H9 (cell line): Measurements from ENCODE around the gene KCNG3. TPM values are rescaled to one million over a fixed set of nuclear protein-coding genes. Genes with fewer than 3 reads are reported as not detected.

Source experiments
- DNase-seq: peaks from one replicate; pipeline ENCODE4 v3.0.0-alpha.2; 2017
- H2AFZ ChIP-seq: one replicate; pipeline ENCODE4 v1.6.1; 2013; ENCODE audit warnings: mild to moderate bottlenecking, low read length, control low read depth, moderate library complexity
- H2AK5ac ChIP-seq: 2 replicates; pipeline ENCODE4 v1.6.1; 2013; ENCODE audit warnings: low read length, control low read depth, mixed read lengths; ENCODE audit not compliant: insufficient read length
- H2BK120ac ChIP-seq: one replicate; pipeline ENCODE4 v1.6.1; 2013; ENCODE audit warnings: low read depth, mild to moderate bottlenecking, low read length, control low read depth, inconsistent platforms; ENCODE audit not compliant: poor library complexity, severe bottlenecking
- H2BK12ac ChIP-seq: 2 replicates; pipeline ENCODE4 v1.6.1; 2013; ENCODE audit warnings: low read length, control low read depth, mixed read lengths, low read depth; ENCODE audit not compliant: insufficient read length
- H2BK15ac ChIP-seq: 2 replicates; pipeline ENCODE4 v1.6.1; 2013; ENCODE audit warnings: low read depth, low read length, control low read depth
- H2BK20ac ChIP-seq: one replicate; pipeline ENCODE4 v1.6.1; 2013; ENCODE audit warnings: low read depth, mild to moderate bottlenecking, low read length, control low read depth, inconsistent platforms; ENCODE audit not compliant: poor library complexity, severe bottlenecking
- H2BK5ac ChIP-seq: 2 replicates; pipeline ENCODE4 v1.6.1; 2013; ENCODE audit warnings: low read length, control low read depth, mixed read lengths; ENCODE audit not compliant: insufficient read length
- H3K14ac ChIP-seq: 2 replicates; pipeline ENCODE4 v1.6.1; 2013; ENCODE audit warnings: low read length, control low read depth; ENCODE audit not compliant: insufficient read depth
- H3K18ac ChIP-seq: 2 replicates; pipeline ENCODE4 v1.6.1; 2013; ENCODE audit warnings: low read depth, mild to moderate bottlenecking, mixed read lengths, low read length, control low read depth; ENCODE audit not compliant: insufficient read length
- H3K23ac ChIP-seq: 2 replicates; pipeline ENCODE4 v1.6.1; 2013; ENCODE audit warnings: low read length, control low read depth, mixed read lengths, low read depth; ENCODE audit not compliant: insufficient read length
- H3K23me2 ChIP-seq: 2 replicates; pipeline ENCODE4 v1.6.1; 2013; ENCODE audit warnings: low read depth, mild to moderate bottlenecking, mixed read lengths, low read length, control low read depth; ENCODE audit not compliant: insufficient read length, poor library complexity, severe bottlenecking
- H3K27ac ChIP-seq: 2 replicates; pipeline ENCODE4 v1.5.1; 2013; ENCODE audit warnings: low read length, control low read depth, mixed read lengths, low read depth; ENCODE audit not compliant: insufficient read length
- H3K27me3 ChIP-seq: 2 replicates; pipeline ENCODE4 v1.6.1; 2013; ENCODE audit warnings: low read length, control low read depth, inconsistent platforms; ENCODE audit not compliant: insufficient read depth
- H3K4ac ChIP-seq: 2 replicates; pipeline ENCODE4 v1.6.1; 2013; ENCODE audit warnings: low read depth, mild to moderate bottlenecking, control low read depth, inconsistent platforms, low read length, moderate library complexity
- H3K4me1 ChIP-seq: 2 replicates; pipeline ENCODE4 v1.6.1; 2013; ENCODE audit warnings: low read length, control low read depth, inconsistent platforms; ENCODE audit not compliant: insufficient read depth
- H3K4me2 ChIP-seq: 2 replicates; pipeline ENCODE4 v1.6.1; 2013; ENCODE audit warnings: low read length, control low read depth, mixed read lengths; ENCODE audit not compliant: insufficient read length, insufficient read depth
- H3K56ac ChIP-seq: 2 replicates; pipeline ENCODE4 v1.6.1; 2013; ENCODE audit warnings: low read depth, mild to moderate bottlenecking, mixed read lengths, low read length, control low read depth; ENCODE audit not compliant: insufficient read length
- H3K79me1 ChIP-seq: 2 replicates; pipeline ENCODE4 v1.6.1; 2013; ENCODE audit warnings: low read depth, mild to moderate bottlenecking, moderate library complexity, low read length, control low read depth, inconsistent platforms; ENCODE audit not compliant: insufficient read depth, poor library complexity, severe bottlenecking
- H3K79me2 ChIP-seq: 2 replicates; pipeline ENCODE4 v1.6.1; 2013; ENCODE audit warnings: low read length, control low read depth, inconsistent platforms; ENCODE audit not compliant: insufficient read depth
- H3K9ac ChIP-seq: 2 replicates; pipeline ENCODE4 v1.6.1; 2013; ENCODE audit warnings: low read length, control low read depth, mixed read lengths; ENCODE audit not compliant: insufficient read length; ENCODE audit errors: extremely low read depth
- H3K9me3 ChIP-seq: one replicate; pipeline ENCODE4 v1.6.1; 2013; ENCODE audit warnings: low read depth, low read length, inconsistent platforms; ENCODE audit not compliant: control insufficient read depth
- H3T11ph ChIP-seq: one replicate; pipeline ENCODE4 v1.6.1; 2013; ENCODE audit warnings: mild to moderate bottlenecking, low read length, control low read depth, inconsistent platforms
- H4K20me1 ChIP-seq: one replicate; pipeline ENCODE4 v1.6.1; 2013; ENCODE audit not compliant: control insufficient read depth, insufficient read length, insufficient read depth
- H4K5ac ChIP-seq: 2 replicates; pipeline ENCODE4 v1.6.1; 2013; ENCODE audit warnings: low read depth, mild to moderate bottlenecking, mixed read lengths, low read length, control low read depth; ENCODE audit not compliant: insufficient read length
- H4K8ac ChIP-seq: replicated peaks from 2 replicates; pipeline ENCODE4 v1.6.1; 2013; ENCODE audit warnings: low read length, control low read depth, mixed read lengths, low read depth; ENCODE audit not compliant: insufficient read length
- H4K91ac ChIP-seq: 2 replicates; pipeline ENCODE4 v1.6.1; 2013; ENCODE audit warnings: low read depth, mild to moderate bottlenecking, moderate library complexity, mixed read lengths, low read length, control low read depth; ENCODE audit not compliant: insufficient read length
- H3K27ac Mint-ChIP-seq, 3 experiments: 2 replicates in 2 of 3; 3 replicates in 1 of 3; pipeline ENCODE4 v1.8.0; 2020 to 2021; ENCODE audit warnings: mixed read lengths in 3 of 3, mild to moderate bottlenecking in 1 of 3, moderate library complexity in 1 of 3
- H3K27me3 Mint-ChIP-seq: 2 replicates; pipeline ENCODE4 v1.8.0; 2021; ENCODE audit warnings: low read depth, mild to moderate bottlenecking, moderate library complexity, mixed read lengths
- H3K36me3 Mint-ChIP-seq, 3 experiments: 2 replicates in 2 of 3; 3 replicates in 1 of 3; pipeline ENCODE4 v1.8.0; 2020 to 2021; ENCODE audit warnings: low read depth in 3 of 3, mixed read lengths in 3 of 3; ENCODE audit not compliant: insufficient read depth in 1 of 3
- H3K4me1 Mint-ChIP-seq, 2 experiments: 2 replicates each; pipeline ENCODE4 v1.8.0; 2020; ENCODE audit warnings: mixed read lengths in 2 of 2
- H3K4me3 Mint-ChIP-seq, 2 experiments: 2 replicates in 1 of 2; 3 replicates in 1 of 2; pipeline ENCODE4 v1.8.0; 2020 to 2021; ENCODE audit warnings: mild to moderate bottlenecking in 2 of 2, mixed read lengths in 2 of 2, moderate library complexity in 1 of 2
- H3K9me3 Mint-ChIP-seq, 2 experiments: 2 replicates in 1 of 2; 3 replicates in 1 of 2; pipeline ENCODE4 v1.8.0; 2020; ENCODE audit warnings: mild to moderate bottlenecking in 2 of 2, mixed read lengths in 2 of 2, moderate library complexity in 1 of 2
- CTCF ChIP-seq: fragments of 200-600 bp; sonication (generic); conservative IDR thresholded peaks from 3 replicates; pipeline ENCODE4 v1.8.0; 2021; ENCODE audit warnings: antibody characterized with exemption, mild to moderate bottlenecking
- WGBS: extraction: QIAGEN DNeasy Blood & Tissue Kit; methylation state at CpG from one replicate; pipeline ENCODE4 v1.1.7; 2013; ENCODE audit warnings: missing lambda C conversion rate, low lambda C conversion rate, mixed read lengths; ENCODE audit not compliant: insufficient read length; ENCODE audit errors: extremely low coverage; 5-methylcytosine and 5-hydroxymethylcytosine counted together
- total RNA-seq: library from RNA; stranded (reverse); gene quantifications from 2 replicates; pipeline ENCODE4 v1.2.1, GENCODE V29; 2021

KCNG3 gene
- total RNA-seq, 1 experiment from 2014 or later, result 16.5 TPM

GRCh38 chr2:42464631-42465030, 29.2 kb downstream of the KCNG3 start:
- Histone ChIP-seq H3K9ac (no peak overlapping the region), H2BK12ac (no peak overlapping the region), H3K4me1 (no peaks in the 10 kb centered on the region), H3K27me3 (no peaks in the 10 kb centered on the region), H3K23ac (no peak overlapping the region), H3K23me2 (no peaks in the 10 kb centered on the region), H2AFZ (no peak overlapping the region), H4K91ac (no peak overlapping the region), H3K27ac (no peak overlapping the region), H3K79me2 (no peaks in the 10 kb centered on the region; the same call in 1 of the 2 replicates), H2AK5ac (no peak overlapping the region), H2BK20ac (no peak overlapping the region), H3K4ac (no peak overlapping the region), H2BK120ac (no peak overlapping the region), H3K4me2 (no peak overlapping the region), H3K79me1 (no peaks in the 10 kb centered on the region), H3K9me3 (no peaks in the 10 kb centered on the region), H4K5ac (no peak overlapping the region), H3K18ac (no peak overlapping the region), H3K56ac (no peak overlapping the region), H2BK5ac (no peak overlapping the region), H3T11ph (no peak overlapping the region), H4K8ac (no peak overlapping the region), H3K14ac (no peak overlapping the region), H2BK15ac (no peak overlapping the region), H4K20me1 (no peaks in the 10 kb centered on the region)
- Mint-ChIP-seq H3K27me3 (no peaks in the 10 kb centered on the region), H3K36me3 (peaks cover under 1 to 7% (median 5%) of the 10 kb centered on the region in 3 experiments; a peak in 6 of 7 replicates), H3K27ac (peak overlapping the region in 2 of 3 experiments; percentile 22 to 33; a peak in 3 of 7 replicates), H3K9me3 (no peaks in the 10 kb centered on the region), H3K4me3 (no peak overlapping the region), H3K4me1 (peaks cover 7 to 15% of the 10 kb centered on the region in 2 experiments; a peak in 3 of 4 replicates)
- no peak for TF ChIP-seq CTCF
- DNase-seq, result no peak
- WGBS, result no CpG with 5 or more reads among the region's 4 CpGs
